Measurements from ENCODE around the gene CSTF2T.

Gene CSTF2T, protein sequence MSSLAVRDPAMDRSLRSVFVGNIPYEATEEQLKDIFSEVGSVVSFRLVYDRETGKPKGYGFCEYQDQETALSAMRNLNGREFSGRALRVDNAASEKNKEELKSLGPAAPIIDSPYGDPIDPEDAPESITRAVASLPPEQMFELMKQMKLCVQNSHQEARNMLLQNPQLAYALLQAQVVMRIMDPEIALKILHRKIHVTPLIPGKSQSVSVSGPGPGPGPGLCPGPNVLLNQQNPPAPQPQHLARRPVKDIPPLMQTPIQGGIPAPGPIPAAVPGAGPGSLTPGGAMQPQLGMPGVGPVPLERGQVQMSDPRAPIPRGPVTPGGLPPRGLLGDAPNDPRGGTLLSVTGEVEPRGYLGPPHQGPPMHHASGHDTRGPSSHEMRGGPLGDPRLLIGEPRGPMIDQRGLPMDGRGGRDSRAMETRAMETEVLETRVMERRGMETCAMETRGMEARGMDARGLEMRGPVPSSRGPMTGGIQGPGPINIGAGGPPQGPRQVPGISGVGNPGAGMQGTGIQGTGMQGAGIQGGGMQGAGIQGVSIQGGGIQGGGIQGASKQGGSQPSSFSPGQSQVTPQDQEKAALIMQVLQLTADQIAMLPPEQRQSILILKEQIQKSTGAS

DNA sequence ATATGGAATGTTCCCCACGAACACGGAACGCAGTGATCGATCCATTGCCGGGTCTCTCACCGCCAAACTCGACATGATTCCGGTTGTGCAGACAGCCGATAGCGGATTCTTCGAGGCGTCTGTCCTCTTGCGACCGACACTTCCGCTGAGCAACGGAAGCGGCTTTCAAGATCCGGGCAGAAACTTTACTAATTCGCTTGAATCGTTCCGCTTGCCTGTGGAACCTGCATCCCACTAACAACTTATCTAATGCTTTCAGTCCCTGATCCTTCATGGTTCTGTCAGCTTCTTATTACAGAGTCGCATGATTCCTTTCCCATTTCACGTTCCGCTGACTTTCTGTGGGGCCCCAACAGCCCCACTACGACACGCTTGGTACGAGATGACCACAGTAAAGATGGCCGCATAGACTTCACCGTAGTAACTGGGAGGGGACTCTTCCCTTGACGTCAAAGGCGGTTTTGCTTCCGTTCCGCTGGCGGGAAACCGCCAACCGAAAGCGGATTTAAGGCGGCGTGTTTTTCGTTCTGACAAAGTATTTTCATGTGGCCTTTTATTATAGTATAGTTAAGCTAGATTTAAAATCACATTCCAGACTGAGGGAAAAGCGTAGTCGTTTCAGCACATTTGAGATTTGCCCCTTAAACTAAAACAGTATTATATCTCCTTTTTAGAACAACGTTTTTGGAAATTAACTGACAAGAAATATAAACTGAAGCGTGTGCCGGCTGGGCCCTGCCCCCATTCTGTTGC, at the start of gene CSTF2T:
CSTF2T (minus strand) TSS at position 121 of the 753 bp plus-strand sequence; CDS start at position 75, 46 bp downstream.
- peak; percentile 6 for DNase-seq (ENCODE audit: low spot score)

DNA sequence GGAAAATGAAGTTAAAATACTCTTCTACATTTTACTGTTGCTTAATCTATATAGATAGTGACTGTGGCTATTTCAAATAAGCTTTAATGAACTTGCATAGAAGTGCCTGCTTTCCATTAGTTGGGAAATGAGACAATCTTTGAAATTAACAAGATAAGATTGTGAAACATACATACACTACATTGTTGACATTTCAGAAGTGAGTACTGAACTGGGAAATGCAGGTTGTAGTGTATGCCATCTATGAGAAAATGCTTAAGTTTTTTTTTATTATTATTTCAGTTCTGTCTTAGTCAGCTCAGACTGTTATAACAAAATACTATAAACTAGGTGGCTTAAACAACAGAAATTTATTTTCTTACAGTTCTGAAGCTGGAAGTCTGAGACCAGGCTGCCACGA, 49.6 kb upstream of the CSTF2T start:
- DNase-seq (ENCODE audit: low spot score): no peak

DNA sequence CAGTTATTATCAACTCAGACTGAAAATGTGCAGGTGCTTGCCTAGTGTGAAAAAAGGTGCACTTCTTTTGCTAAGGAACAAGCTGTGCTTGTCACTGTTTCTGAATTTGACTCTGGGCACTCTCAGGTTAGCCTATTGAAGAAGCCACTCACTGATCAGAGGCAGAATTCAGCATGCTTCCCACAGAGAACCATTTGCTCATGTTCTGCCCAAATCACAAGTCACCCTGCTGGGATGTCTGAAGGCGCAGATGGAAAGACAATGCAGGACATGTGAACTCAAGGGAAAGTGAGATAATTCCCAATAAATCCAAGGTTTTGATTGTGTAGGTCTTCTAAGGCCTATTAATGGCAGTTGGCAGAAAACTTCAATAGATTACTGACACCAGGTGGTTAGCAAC, 47.8 kb upstream of the CSTF2T start:
- DNase-seq (ENCODE audit: low spot score): no peak

DNA sequence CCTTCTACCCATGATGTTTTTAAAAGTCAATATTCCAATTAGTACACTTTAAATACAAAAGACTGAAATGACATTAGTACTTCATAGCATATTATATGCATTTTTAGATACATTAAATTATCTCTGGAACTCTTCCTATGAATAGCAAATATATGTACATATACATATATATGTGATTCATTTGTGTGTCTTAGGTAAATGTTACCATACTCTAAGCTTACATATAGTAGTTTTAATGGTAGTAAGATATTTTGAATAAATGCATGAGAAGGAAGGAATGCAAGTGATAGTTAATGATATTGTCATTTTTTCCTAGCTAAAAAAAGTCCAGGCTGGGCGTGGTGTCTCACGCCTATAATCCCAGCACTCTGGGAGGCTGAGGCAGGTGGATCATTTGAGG, 46.0 kb upstream of the CSTF2T start:
- DNase-seq (ENCODE audit: low spot score): no peak

DNA sequence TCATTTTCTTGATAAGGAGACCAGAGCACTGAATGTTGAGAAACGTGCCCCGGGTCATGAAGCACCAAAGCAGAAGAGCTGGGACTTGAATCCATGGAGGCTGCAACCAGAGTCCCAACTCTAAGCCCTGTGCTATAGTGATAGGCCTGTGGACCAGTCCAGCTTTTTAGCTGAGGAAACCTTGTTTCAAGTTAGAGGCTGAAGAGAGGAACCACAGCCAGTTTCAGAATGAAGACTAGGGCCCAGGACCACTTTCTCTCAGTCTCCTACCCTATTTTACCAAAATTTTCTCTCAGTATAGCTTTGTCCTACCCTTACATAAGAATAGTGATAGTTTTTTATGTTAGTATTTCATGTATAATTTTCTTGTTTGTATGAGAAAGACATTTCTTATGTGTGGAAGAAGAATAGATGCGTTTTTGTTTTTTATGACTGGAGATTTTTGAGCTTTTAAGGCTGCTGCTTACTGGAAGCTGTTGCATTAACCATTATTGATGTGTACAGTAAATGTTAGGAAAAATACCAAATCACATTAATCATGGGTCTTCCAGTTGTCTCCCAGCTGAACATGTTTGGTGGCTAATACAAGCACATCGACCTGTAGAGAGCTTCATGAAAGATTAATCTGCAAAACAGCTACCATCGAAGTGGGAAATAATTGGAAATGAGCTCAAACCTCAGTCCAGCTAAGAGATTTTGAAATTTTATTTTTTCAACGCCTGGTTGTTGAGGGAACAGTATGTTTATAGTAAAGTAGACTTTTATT, 45.0 kb upstream of the CSTF2T start:
- DNase-seq (ENCODE audit: low spot score): no peak

DNA sequence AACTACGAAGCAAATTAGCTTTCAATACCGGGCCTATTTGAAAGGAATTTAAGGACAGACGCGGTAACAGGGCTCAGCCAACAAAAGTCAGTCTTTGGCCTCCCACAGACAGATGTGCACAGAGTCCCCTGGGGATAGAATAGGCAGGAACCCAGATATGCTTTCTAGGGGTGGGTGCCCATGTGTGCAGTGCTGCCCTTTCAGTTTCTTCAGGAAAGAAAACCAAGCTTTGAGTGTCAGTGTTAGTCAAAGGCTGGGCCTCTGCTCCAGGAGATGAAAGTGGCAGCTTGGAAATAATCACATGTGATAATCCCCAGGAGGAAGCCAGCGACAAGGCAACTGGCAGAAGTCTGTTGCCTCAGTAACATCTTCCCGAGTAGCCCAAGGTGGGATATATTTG, 43.8 kb upstream of the CSTF2T start:
- no peak for DNase-seq (ENCODE audit: low spot score)

DNA sequence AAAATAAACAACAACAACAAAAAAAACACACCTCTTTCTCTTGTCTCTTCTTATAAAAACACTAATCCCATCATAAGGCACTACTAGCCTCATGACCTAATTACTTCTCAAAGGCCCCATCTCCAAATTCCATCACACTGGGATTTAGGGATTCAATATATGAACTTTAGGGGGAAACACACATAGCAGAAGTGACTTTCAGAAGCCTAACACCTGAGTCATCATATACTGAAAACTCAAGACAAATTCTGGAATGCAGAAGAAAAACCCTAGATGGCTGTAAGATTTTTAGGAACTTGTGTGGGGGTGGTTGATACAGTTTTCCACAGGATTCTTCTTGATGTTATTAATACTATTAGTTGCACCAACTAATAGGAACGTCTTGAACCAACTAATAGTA, 33.7 kb upstream of the CSTF2T start:
- DNase-seq (ENCODE audit: low spot score): no peak

DNA sequence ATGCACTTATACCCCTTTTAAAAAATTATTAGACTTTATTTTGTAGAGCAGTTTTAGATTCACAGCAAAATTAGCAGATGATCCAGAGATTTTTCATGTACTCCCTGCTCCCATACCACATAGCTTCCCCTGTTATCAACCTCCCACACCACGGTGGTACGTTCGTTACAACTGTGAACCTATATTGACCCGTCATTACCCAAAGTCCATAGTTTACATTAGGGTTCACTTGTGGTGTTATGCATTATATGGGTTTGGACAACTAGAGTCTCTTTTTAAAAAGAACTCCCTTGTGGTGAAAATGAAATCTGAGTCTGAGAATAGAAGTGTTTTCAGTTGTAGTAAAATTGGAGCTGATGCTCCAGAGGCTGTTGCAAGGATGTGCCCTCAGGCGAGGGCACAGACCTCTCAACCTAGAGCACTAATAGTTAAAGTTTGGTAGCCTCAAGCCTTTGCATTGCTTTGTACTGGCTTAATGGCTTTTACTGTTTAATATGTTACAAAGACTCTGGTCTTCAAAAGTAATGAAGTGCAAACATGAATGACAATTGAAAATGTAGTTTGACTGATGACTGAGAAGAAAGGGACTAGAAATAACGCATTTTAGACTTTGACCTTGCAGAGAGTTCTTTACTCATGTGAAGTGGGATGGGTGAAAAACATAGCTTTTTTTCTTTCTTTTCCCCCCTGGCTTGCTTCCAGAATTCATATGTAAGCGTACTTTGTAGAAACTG, 30.6 kb upstream of the CSTF2T start:
- DNase-seq (ENCODE audit: low spot score): no peak

DNA sequence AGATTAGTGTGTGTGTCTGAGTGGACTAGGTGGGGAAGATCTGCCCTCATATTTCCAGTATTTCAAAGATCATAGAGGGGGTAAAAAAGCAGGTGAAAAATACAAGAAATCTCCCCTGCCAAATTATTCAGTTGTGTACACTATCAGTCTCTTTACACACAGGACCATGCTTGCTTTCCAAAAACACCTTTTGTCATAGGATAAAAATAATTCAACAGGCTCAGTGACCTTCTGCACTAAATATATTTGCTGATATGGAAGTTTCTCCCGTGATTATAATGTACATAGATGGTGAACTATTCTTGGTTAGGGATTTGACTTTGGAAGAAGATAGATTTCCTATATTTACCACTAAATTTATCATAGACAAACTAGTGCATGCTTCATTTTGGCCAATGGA, 24.6 kb upstream of the CSTF2T start:
- no peak for DNase-seq (ENCODE audit: low spot score)

DNA sequence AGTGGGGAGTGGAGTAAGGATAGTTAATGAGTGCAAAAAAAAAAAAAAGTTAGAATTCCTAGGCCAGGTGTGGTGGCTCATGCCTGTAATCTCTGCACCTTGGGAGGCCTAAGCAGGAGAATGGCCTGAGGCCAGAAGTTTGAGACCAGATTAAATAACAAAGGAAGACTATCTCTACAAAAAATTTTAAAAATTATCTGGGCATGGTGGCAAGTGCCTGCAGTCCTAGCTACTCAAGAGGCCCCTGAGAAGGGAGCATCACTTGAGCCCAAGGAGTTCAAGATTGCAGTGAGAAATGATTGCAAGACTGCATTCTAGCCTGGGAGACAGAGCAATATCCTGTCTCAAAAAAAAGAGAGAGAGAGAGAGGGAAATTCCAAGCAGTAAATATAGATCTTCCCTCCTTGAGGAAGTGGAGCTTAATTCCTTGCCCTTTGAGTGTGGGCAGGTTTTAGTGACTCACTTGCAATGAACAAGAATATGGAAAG, 19.5 kb upstream of the CSTF2T start:
- no peak for DNase-seq (ENCODE audit: low spot score)

DNA sequence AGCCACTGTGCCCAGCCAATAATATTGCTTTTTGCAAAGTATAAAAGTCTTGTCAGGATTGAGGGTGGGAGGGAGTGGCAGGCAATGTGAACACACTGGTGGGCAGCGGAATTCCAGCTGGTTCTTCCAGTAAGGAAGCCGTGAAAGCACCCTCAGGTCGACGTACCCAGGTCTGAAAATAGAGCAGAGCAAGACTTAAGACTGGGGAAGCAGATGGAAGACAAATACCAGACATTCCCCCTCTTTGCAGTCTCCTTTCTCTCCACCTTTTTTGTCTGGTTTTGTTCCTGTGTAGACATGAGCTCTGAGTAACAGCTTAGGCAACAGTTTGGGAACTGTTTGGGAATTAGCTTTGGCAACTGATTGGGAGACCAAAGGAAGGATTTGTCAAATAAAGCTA, 17.6 kb upstream of the CSTF2T start:
- no peak for DNase-seq (ENCODE audit: low spot score)

DNA sequence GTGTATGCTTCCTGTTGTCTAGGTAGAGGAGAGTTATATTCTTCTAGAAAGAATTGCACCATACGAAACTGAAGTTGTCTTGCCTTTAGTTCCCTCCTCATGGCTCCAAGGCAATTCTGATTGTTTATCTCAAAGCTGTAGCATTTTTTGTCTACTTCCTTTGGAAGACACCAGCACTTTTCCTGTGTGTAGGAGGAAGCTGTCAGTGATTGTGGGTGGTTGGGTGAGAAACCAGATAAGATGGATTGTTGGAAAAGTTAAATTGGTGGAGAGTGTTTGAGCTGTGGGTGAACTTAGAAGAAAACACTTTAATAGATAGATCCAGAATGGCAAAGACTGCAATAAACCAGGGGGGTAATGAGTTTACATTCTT, 12.1 kb upstream of the CSTF2T start:
- no peak for DNase-seq (ENCODE audit: low spot score)

DNA sequence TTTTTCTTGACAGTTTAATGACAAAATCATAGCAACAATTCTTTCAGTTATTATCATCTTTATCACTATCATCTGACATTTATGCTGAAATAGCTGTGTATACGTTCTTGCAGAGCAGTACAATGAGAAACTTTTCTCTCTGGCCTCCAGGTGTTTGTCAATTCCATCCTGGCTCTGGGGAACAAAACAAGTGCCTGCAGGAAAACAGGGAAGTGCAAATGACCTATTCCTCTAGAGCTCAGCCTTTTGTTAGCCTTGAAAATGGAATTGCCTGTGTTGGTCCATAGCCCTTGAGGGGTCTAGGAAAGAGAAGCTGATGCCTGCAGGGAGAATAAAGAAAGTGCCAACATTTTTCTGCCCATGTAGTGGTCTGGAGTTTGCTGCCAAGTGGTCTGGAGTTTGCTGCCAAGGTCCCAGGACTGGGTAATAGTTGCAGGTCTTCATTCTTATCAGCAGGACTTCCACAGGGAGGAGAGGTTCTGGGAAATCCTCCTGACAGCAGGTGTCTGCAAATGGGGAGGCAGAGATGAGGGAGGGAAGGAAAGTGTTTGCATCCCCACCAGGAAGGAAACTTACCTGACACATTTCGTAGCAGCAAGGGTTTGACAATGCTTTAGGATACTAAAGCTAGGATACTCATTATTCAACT, 10.1 kb upstream of the CSTF2T start:
- DNase-seq (ENCODE audit: low spot score): no peak

DNA sequence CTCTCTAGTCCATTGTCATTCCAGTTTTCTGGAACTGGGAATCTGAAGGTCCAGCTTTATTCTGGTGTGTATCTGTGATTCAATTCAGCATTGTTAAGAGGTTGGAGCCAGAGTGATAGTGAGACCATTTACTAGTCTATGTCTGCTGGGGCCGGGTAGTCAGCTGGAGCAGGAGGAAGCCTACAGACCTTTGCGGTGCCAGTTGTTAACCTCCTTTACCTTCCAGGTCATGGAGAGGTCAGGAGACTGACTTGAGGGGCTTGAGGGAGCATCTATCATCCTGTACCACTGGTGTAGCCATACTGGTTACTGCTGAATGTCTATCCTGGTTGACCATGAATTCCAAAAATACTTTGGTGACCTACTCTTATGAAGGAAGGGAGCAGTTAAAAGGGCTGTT, 9.2 kb upstream of the CSTF2T start:
- no peak for DNase-seq (ENCODE audit: low spot score)

DNA sequence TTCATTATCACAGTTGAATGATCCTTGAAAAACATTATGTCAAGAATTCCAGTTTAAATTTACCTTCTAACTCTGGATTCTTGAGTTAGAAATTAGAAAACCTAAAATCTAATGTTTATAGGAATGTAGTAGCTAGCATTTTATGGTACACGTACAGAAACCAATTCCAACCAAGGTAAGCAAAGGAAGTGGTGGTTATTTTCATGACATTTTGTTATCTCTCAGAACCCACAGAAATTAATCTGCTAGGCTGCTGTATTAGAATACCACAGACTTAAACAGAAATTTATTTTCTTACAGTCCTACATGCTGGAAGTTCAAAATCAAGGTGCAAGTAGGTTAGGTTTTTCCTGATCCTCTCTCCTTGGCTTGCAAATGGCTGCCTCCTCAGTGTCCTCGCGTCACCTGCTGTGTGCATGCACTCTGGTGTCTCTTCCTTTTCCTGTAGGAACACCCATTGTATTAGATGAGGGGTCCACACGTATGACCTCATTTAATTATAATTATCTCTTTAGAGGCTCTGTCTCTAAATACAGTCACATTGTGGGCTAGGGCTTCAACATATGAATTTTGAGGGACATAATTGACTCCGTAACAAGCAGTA, 8.5 kb upstream of the CSTF2T start:
- no peak for DNase-seq (ENCODE audit: low spot score)

DNA sequence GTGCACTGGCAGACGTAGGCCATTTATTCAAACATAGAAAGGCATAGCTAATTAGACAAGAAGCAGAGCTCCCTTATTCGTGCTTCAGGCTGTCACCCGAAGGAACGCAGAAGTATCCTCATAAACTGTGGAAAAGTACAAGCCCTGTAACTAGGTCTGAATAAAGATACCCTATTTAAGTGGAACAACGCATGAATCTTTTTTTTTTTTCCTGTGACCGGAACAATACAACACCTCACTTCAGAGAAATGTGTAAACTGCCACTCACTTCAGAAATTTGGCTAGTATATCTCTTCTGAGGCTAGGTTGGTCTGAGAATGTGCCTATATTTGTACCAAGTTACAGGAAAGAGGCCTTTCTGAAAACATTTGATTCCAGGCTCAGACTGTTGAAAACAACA, 8.0 kb upstream of the CSTF2T start:
- no peak for DNase-seq (ENCODE audit: low spot score)

DNA sequence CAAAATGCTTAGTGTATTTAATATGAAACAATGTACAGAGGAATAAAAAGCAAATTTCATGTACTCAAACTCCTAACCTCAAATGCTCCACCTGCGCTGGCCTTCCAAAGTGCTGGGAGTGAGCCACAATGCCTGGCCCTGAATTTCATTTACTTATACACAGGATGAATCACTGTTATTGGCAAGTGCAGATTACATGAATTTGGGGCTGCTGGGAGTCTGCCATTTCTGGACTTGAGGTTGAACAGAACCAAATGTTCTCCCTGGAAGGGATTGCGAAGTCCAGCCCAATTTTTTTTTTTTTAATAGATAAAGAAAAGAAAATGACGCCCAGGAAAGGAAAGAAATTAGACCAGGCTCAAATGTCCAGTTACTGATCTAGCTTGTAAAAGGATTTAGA, 6.8 kb upstream of the CSTF2T start:
- DNase-seq (ENCODE audit: low spot score): no peak

DNA sequence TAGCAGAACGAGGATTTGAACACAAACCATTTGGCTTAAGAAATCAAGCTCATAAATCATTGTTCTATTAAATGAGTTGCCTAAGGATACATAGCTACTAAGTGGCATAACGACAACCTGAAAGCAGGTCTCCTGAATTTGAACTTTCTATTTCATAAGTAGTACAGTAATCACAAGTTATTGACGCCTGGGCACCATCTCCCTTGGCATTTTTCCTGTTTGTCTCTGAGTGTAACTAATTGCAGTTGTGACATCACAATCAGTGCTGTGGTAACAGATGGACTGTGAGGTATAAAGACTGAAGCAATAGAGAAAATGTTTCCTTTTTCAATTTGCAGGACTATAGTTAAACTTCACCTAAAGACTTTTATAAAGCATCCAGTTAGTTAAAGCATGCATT, 6.4 kb upstream of the CSTF2T start:
- DNase-seq (ENCODE audit: low spot score): no peak

DNA sequence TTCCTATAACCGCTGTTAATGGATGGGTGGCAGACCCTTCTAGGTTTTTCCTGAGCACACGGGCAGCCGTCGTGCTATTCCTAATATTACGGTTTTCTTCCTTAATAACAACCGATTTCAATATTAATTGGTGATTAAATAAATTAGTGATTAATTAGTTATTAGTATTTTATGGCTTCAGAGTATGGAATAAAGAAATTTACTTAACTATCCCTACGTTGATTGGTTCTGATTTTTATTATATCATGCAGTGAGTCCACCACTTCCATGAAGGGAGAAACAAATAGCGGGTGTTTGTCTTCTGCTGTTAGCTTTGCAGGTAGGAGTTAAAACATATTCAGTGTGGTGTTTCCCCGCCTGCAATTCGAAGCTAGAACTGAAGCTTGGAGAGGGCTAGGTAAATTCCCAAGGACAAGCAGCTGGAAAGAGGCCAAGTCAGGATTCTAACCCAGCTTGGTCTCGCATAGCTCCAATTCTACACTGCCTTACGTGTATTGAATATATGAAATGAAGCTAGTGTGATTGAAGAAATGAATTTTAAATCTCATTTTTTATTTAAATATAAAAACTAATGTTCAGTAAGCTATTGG, 928 bp upstream of the CSTF2T start:
- no peak for DNase-seq (ENCODE audit: low spot score)

DNA sequence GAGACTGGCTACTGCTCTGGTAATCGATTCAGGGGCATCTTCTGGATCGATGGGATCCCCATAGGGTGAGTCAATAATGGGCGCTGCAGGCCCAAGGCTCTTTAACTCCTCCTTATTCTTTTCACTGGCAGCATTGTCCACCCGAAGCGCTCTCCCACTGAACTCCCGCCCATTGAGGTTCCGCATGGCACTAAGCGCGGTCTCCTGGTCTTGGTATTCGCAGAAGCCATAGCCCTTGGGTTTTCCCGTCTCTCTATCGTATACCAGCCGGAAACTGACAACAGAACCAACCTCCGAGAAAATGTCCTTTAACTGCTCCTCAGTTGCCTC, 285 bp downstream of the CSTF2T start:
- no peak for DNase-seq (ENCODE audit: low spot score)

All from HuH-7.5 (cell line).